Stimulated activated CD8-positive, alpha-beta memory T cell treated with anti-CD3 and anti-CD28 coated beads, Interleukin-12 subunit alpha, Interleukin-12 subunit beta, amount 100 ng/mL, for 1 hour (primary cell): ENCODE measurements around the gene CRYBG1.
"Not testable (repeated sequence)": the region's sequence is repeated elsewhere in the genome, so short reads cannot be mapped to it uniquely, and the experiment has no call there.

Experiments used
- DNase-seq: peaks from one replicate; pipeline ENCODE4 v3.0.0-alpha.2; 2020; ENCODE audit warnings: low read depth

CRYBG1 gene

GRCh38 chr6:106372838-106373501, 12.5 kb downstream of the CRYBG1 start:
- no peak for DNase-seq

GRCh38 chr6:106373502-106374239, 13.2 kb downstream of the CRYBG1 start:
- no peak for DNase-seq

GRCh38 chr6:106377061-106377540, 16.6 kb downstream of the CRYBG1 start:
- DNase-seq: no peak

GRCh38 chr6:106379951-106380350, 19.4 kb downstream of the CRYBG1 start:
- no peak for DNase-seq

GRCh38 chr6:106380407-106380806, 19.9 kb downstream of the CRYBG1 start:
- no peak for DNase-seq

GRCh38 chr6:106381223-106381622, 20.7 kb downstream of the CRYBG1 start:
- DNase-seq: no peak

- no peak for DNase-seq
Observed at GRCh38 chr6:106381881-106382280, 21.4 kb downstream of the CRYBG1 start.

GRCh38 chr6:106383573-106383972, 23.1 kb downstream of the CRYBG1 start:
- no peak for DNase-seq

GRCh38 chr6:106385530-106385929, 25.0 kb downstream of the CRYBG1 start:
- no peak for DNase-seq

GRCh38 chr6:106387875-106388274, 27.4 kb downstream of the CRYBG1 start:
- no peak for DNase-seq

- no peak for DNase-seq
Observed at GRCh38 chr6:106390088-106390487, 29.6 kb downstream of the CRYBG1 start.

GRCh38 chr6:106396426-106397220, 36.1 kb downstream of the CRYBG1 start:
- DNase-seq: no peak

- DNase-seq: no peak
Observed at GRCh38 chr6:106397431-106397830, 36.9 kb downstream of the CRYBG1 start.

GRCh38 chr6:106398621-106399020, 38.1 kb downstream of the CRYBG1 start:
- DNase-seq: no peak

- DNase-seq: not testable (repeated sequence)
Observed at GRCh38 chr6:106405044-106405443, 44.5 kb downstream of the CRYBG1 start.

- DNase-seq: no peak
Observed at GRCh38 chr6:106411056-106411455, 50.5 kb downstream of the CRYBG1 start.

- DNase-seq: no peak
Observed at GRCh38 chr6:106411643-106412200, 51.2 kb downstream of the CRYBG1 start.

GRCh38 chr6:106413016-106413415, 52.5 kb downstream of the CRYBG1 start:
- no peak for DNase-seq

GRCh38 chr6:106413722-106414121, 53.2 kb downstream of the CRYBG1 start:
- DNase-seq: no peak

- DNase-seq: no peak
Observed at GRCh38 chr6:106415921-106416320, 55.4 kb downstream of the CRYBG1 start.

GRCh38 chr6:106417572-106418147, 57.1 kb downstream of the CRYBG1 start:
- DNase-seq: no peak
